Naive B cell (primary cell): ENCODE results near the gene PRKCB. TPM values are rescaled to one million over a fixed set of nuclear protein-coding genes. Genes with fewer than 3 reads are reported as not detected.
A peak's percentile ranks its signal among the peaks of the same experiment; 100 is the strongest.

Experiments used
- ATAC-seq, 2 donors: fragments of 150-1000 bp; cut with Tn5 transposase; 2 replicates each; pipeline ENCODE4 v1.10.0; 2021; ENCODE audit warnings: low read depth in 2 of 2, mild to moderate bottlenecking in 2 of 2, moderate library complexity in 2 of 2
- DNase-seq: peaks from one replicate; pipeline ENCODE4 v3.0.0; 2022
- H3K27ac Mint-ChIP-seq, 6 donors: one replicate each; pipeline ENCODE4 v1.8.0; 2020 to 2022; ENCODE audit warnings: mild to moderate bottlenecking in 6 of 6, mixed read lengths in 6 of 6, moderate library complexity in 5 of 6, inconsistent platforms in 2 of 6
- H3K27me3 Mint-ChIP-seq, 3 donors: one replicate each; pipeline ENCODE4 v1.8.0; 2021 to 2022; ENCODE audit warnings: mixed read lengths in 3 of 3, mild to moderate bottlenecking in 1 of 3
- H3K36me3 Mint-ChIP-seq, 2 donors: one replicate each; pipeline ENCODE4 v1.8.0; 2020 to 2022; ENCODE audit warnings: mixed read lengths in 2 of 2, inconsistent platforms in 1 of 2, mild to moderate bottlenecking in 1 of 2
- H3K4me1 Mint-ChIP-seq, 3 donors: one replicate each; pipeline ENCODE4 v1.8.0; 2020 to 2022; ENCODE audit warnings: mixed read lengths in 3 of 3, inconsistent platforms in 1 of 3, mild to moderate bottlenecking in 1 of 3, moderate library complexity in 1 of 3
- H3K4me3 Mint-ChIP-seq, 8 donors: one replicate each; pipeline ENCODE4 v1.8.0; 2020 to 2022; ENCODE audit warnings: mild to moderate bottlenecking in 8 of 8, mixed read lengths in 8 of 8, moderate library complexity in 8 of 8, inconsistent platforms in 2 of 8
- H3K9me3 Mint-ChIP-seq, 7 donors: one replicate each; pipeline ENCODE4 v1.8.0; 2020 to 2022; ENCODE audit warnings: mixed read lengths in 7 of 7, mild to moderate bottlenecking in 5 of 7, inconsistent platforms in 2 of 7, moderate library complexity in 1 of 7
- polyA plus RNA-seq, 6 donors: library from polyadenylated mRNA; unstranded; fragments of 300-500 nt; fragmentation: Illumina TruSeq; gene quantifications; one replicate each; pipeline ENCODE4 v1.2.3, GENCODE V29; 2021; ENCODE audit warnings: low read depth in 6 of 6

PRKCB gene
- polyA plus RNA-seq, 6 donors from 2014 or later: 213 to 344 (median 285) TPM

- Mint-ChIP-seq H3K27ac (peak overlapping the region; percentile 82 to 95 (median 90)), H3K27me3 (no peaks in the 10 kb centered on the region), H3K4me1 (peaks cover 85 to 99% (median 89%) of the 10 kb centered on the region in 3 donors), H3K36me3 (peaks cover 0 to 13% of the 10 kb centered on the region in 2 donors), H3K4me3 (peak overlapping the region; percentile 2 to 72 (median 54)), H3K9me3 (no peaks in the 10 kb centered on the region)
- DNase-seq (no peak), ATAC-seq (peak; percentile 37 to 40)
Measured at GRCh38 chr16:23948949-23949411, 113.2 kb downstream of the PRKCB start.

GRCh38 chr16:23949630-23950290, 114.0 kb downstream of the PRKCB start:
- ATAC-seq (peak; percentile 80 to 83), DNase-seq (peak; percentile 74)
- Mint-ChIP-seq H3K9me3 (no peaks in the 10 kb centered on the region), H3K4me3 (peak overlapping the region; percentile 53 to 82 (median 67)), H3K36me3 (peaks cover 0 to 9% of the 10 kb centered on the region in 2 donors), H3K27ac (peak overlapping the region; percentile 89 to 95 (median 92)), H3K4me1 (peaks cover 88 to 98% (median 93%) of the 10 kb centered on the region in 3 donors), H3K27me3 (no peaks in the 10 kb centered on the region)

- DNase-seq (no peak), ATAC-seq (no peak)
- peak overlapping the region; percentile 89 to 95 (median 92) for H3K27ac Mint-ChIP-seq
- peak overlapping the region in 7 of 8 donors; percentile 55 to 82 (median 68) for H3K4me3 Mint-ChIP-seq
- no peaks in the 10 kb centered on the region for H3K9me3 Mint-ChIP-seq
- H3K36me3 Mint-ChIP-seq: peaks cover 0 to 3% of the 10 kb centered on the region in 2 donors
- peaks cover 87 to 98% (median 93%) of the 10 kb centered on the region in 3 donors for H3K4me1 Mint-ChIP-seq
- H3K27me3 Mint-ChIP-seq: no peaks in the 10 kb centered on the region
Measured at GRCh38 chr16:23950291-23950894, 114.6 kb downstream of the PRKCB start.

- Mint-ChIP-seq H3K9me3 (no peaks in the 10 kb centered on the region), H3K4me1 (peaks cover 87 to 98% (median 92%) of the 10 kb centered on the region in 3 donors), H3K4me3 (peak overlapping the region in 6 of 8 donors; percentile 55 to 82 (median 70)), H3K27me3 (no peaks in the 10 kb centered on the region), H3K36me3 (no peaks in the 10 kb centered on the region), H3K27ac (peak overlapping the region in 4 of 6 donors; percentile 89 to 93 (median 90))
- DNase-seq: no peak
- ATAC-seq: no peak
Measured at GRCh38 chr16:23950898-23951297, 115.1 kb downstream of the PRKCB start.

- no peak for DNase-seq
- Mint-ChIP-seq H3K36me3 (no peaks in the 10 kb centered on the region), H3K9me3 (no peaks in the 10 kb centered on the region), H3K27ac (peak overlapping the region; percentile 72 to 95 (median 89)), H3K27me3 (no peaks in the 10 kb centered on the region), H3K4me1 (peaks cover 88 to 98% (median 88%) of the 10 kb centered on the region in 3 donors), H3K4me3 (peak overlapping the region; percentile 46 to 87 (median 73))
- ATAC-seq: peak; percentile 13 to 23
Measured at GRCh38 chr16:23952128-23952970, 116.6 kb downstream of the PRKCB start.

- Mint-ChIP-seq H3K4me3 (peak overlapping the region in 7 of 8 donors; percentile 46 to 87 (median 70)), H3K4me1 (peaks cover 87 to 97% (median 87%) of the 10 kb centered on the region in 3 donors), H3K36me3 (no peaks in the 10 kb centered on the region), H3K27ac (peak overlapping the region; percentile 72 to 95 (median 87)), H3K9me3 (no peaks in the 10 kb centered on the region), H3K27me3 (no peaks in the 10 kb centered on the region)
- DNase-seq (no peak), ATAC-seq (no peak)
Measured at GRCh38 chr16:23952971-23953300, 117.2 kb downstream of the PRKCB start.

GRCh38 chr16:23953476-23953875, 117.7 kb downstream of the PRKCB start:
- peak overlapping the region in 5 of 6 donors; percentile 82 to 95 (median 90) for H3K27ac Mint-ChIP-seq
- ATAC-seq (no peak), DNase-seq (no peak)
- H3K9me3 Mint-ChIP-seq: no peaks in the 10 kb centered on the region
- peak overlapping the region in 4 of 8 donors; percentile 13 to 74 (median 62) for H3K4me3 Mint-ChIP-seq
- H3K36me3 Mint-ChIP-seq: no peaks in the 10 kb centered on the region
- H3K4me1 Mint-ChIP-seq: peaks cover 84 to 95% (median 86%) of the 10 kb centered on the region in 3 donors
- H3K27me3 Mint-ChIP-seq: no peaks in the 10 kb centered on the region

- Mint-ChIP-seq H3K9me3 (no peaks in the 10 kb centered on the region), H3K27ac (peak overlapping the region; percentile 90 to 95 (median 91)), H3K4me3 (peak overlapping the region in 6 of 8 donors; percentile 7 to 77 (median 48))
Measured at GRCh38 chr16:23955088-23955487, 119.3 kb downstream of the PRKCB start.

GRCh38 chr16:23957287-23957686, 121.5 kb downstream of the PRKCB start:
- H3K4me1 Mint-ChIP-seq: peaks cover 86 to 95% (median 88%) of the 10 kb centered on the region in 3 donors
- DNase-seq (no peak), ATAC-seq (peak in 1 of 2 donors; percentile 20)
- peak overlapping the region; percentile 92 to 98 (median 94) for H3K27ac Mint-ChIP-seq
- H3K36me3 Mint-ChIP-seq: peaks cover 4 to 8% of the 10 kb centered on the region in 2 donors
- peak overlapping the region; percentile 24 to 91 (median 83) for H3K4me3 Mint-ChIP-seq
- H3K27me3 Mint-ChIP-seq: no peaks in the 10 kb centered on the region
- no peaks in the 10 kb centered on the region for H3K9me3 Mint-ChIP-seq

More at GRCh38 chr16:23955088-23955487, 119.3 kb downstream of the PRKCB start:
- no peaks in the 10 kb centered on the region for H3K36me3 Mint-ChIP-seq
- no peak for ATAC-seq
- H3K4me1 Mint-ChIP-seq: peaks cover 86 to 95% (median 86%) of the 10 kb centered on the region in 3 donors
- H3K27me3 Mint-ChIP-seq: no peaks in the 10 kb centered on the region
- DNase-seq: no peak

GRCh38 chr16:23959072-23959751, 123.4 kb downstream of the PRKCB start:
- Mint-ChIP-seq H3K4me1 (peaks cover 85 to 93% (median 86%) of the 10 kb centered on the region in 3 donors), H3K27me3 (no peaks in the 10 kb centered on the region), H3K27ac (peak overlapping the region; percentile 89 to 93 (median 90)), H3K36me3 (peaks cover 18 to 25% of the 10 kb centered on the region in 2 donors), H3K4me3 (peak overlapping the region; percentile 57 to 84 (median 68)), H3K9me3 (no peaks in the 10 kb centered on the region)
- ATAC-seq (peak; percentile 50 to 54), DNase-seq (no peak)

GRCh38 chr16:23959752-23960072, 123.9 kb downstream of the PRKCB start:
- peaks cover 18 to 27% of the 10 kb centered on the region in 2 donors for H3K36me3 Mint-ChIP-seq
- DNase-seq (no peak), ATAC-seq (no peak)
- no peaks in the 10 kb centered on the region for H3K27me3 Mint-ChIP-seq
- peak overlapping the region; percentile 65 to 93 (median 90) for H3K27ac Mint-ChIP-seq
- H3K9me3 Mint-ChIP-seq: no peaks in the 10 kb centered on the region
- peaks cover 81 to 91% (median 82%) of the 10 kb centered on the region in 3 donors for H3K4me1 Mint-ChIP-seq
- H3K4me3 Mint-ChIP-seq: peak overlapping the region; percentile 57 to 84 (median 68)

- Mint-ChIP-seq H3K4me1 (peaks cover 80 to 90% (median 82%) of the 10 kb centered on the region in 3 donors), H3K27ac (peak overlapping the region; percentile 73 to 92 (median 90)), H3K36me3 (peaks cover 18 to 33% of the 10 kb centered on the region in 2 donors), H3K4me3 (peak overlapping the region; percentile 57 to 84 (median 68)), H3K9me3 (no peaks in the 10 kb centered on the region), H3K27me3 (no peaks in the 10 kb centered on the region)
- ATAC-seq (peak; percentile 74 to 83), DNase-seq (peak; percentile 56)
Measured at GRCh38 chr16:23960081-23960885, 124.5 kb downstream of the PRKCB start.
